Pancreas (tissue), 10 donors: ENCODE measurements around the gene PLD1. TPM values are rescaled to one million over a fixed set of nuclear protein-coding genes. Genes with fewer than 3 reads are reported as not detected.
"Not testable (repeated sequence)": the region's sequence is repeated elsewhere in the genome, so short reads cannot be mapped to it uniquely, and the experiment has no call there.

Source experiments
- ATAC-seq, 4 donors: fragments of 200-7000 bp; cut with Tn5 transposase; one replicate each; pipeline versions ENCODE4 v1.8.0 to v1.9.1; 2020; ENCODE audit warnings: mild to moderate bottlenecking in 4 of 4, moderate library complexity in 4 of 4
- DNase-seq, 6 donors: peaks; one replicate each; pipeline ENCODE4 v3.0.0-alpha.2; 2020
- FAIRE-seq: peaks from 2 replicates; lab custom pipeline; 2012; peaks lifted over from hg19 to GRCh38; lab: Jason Lieb, UNC
- H3K27ac ChIP-seq, 4 donors: fragments of 200-600 bp; sonication (generic); 1 replicate in 3 of 4; 2 replicates in 1 of 4; pipeline versions ENCODE4 v1.5.0 to v1.8.0; 2020
- H3K27me3 ChIP-seq, 4 donors: fragments of 200-600 bp; one replicate each; pipeline ENCODE4 v1.8.0; 2021
- H3K36me3 ChIP-seq, 3 donors: fragments of 200-600 bp; sonication (generic) in 1 of 3; one replicate each; pipeline versions ENCODE4 v1.5.0 to v1.8.0; 2020 to 2021
- H3K4me1 ChIP-seq, 3 donors: fragments of 200-600 bp; one replicate each; pipeline ENCODE4 v1.8.0; 2021
- H3K4me3 ChIP-seq, 4 donors: fragments of 200-600 bp; sonication (generic) in 2 of 4; one replicate each; pipeline versions ENCODE4 v1.5.0 to v1.8.0; 2020 to 2021
- H3K9me3 ChIP-seq, 4 donors: fragments of 200-600 bp; one replicate each; pipeline ENCODE4 v1.8.0; 2021
- CTCF ChIP-seq, 4 donors: fragments of 200-600 bp; sonication (generic) in 3 of 4; IDR thresholded peaks; one replicate each; pipeline versions ENCODE4 v1.5.0 to v1.8.0; 2021; ENCODE audit warnings: antibody characterized with exemption in 4 of 4
- WGBS, 2 donors: extraction: QIAGEN DNeasy Blood & Tissue Kit; methylation state at CpG; one replicate each; pipeline ENCODE4 v1.1.7; 2013; 5-methylcytosine and 5-hydroxymethylcytosine counted together
- intact Hi-C, 3 donors: fragments of 100-400 bp; cut with DNase I; formaldehyde crosslinking; loops; one replicate each; pipeline versions ENCODE4 v1.11.1 to v1.14.2; 2022
- polyA plus RNA-seq, 2 donors: library from polyadenylated mRNA; stranded (reverse); fragments of 200-250 nt; gene quantifications; one replicate each; pipeline ENCODE4 v1.2.3, GENCODE V29; 2013
- total RNA-seq, 6 donors: library from RNA; stranded (reverse); fragmentation: NEBNext Ultra II Directional in 4 of 6; extraction: Animal tissue kit (Norgen Biotek cat#: 25700) in 4 of 6; gene quantifications; one replicate each; pipeline versions ENCODE4 v1.2.1 to v1.2.4, GENCODE V29; 2021 to 2023
- donor health status: healthy with polysubstance abuse.
- donor health status: DM: no; HTN: no; CAD: no; lungs with moderate emphysema.
- donor health status: DM: no; HTN: no; CAD: no.
- donor health status: control.
- donor health status: control.
- donor health status: Bipolar disorder and iron deficiency.
- donor health status: DM: yes; HTN: yes; CAD: no.
- donor health status: DM: no; HTN: no; CAD: no.
- donor health status: DM: no; HTN: no; CAD: no.
- donor health status: DM: yes; HTN: yes; CAD: no.

Gene PLD1
- total RNA-seq (10 to 100 TPM; 25.2 to 62.1 (median 38.6) TPM), polyA plus RNA-seq (10 to 100 TPM; 14.7 to 29.3 TPM)

DNA sequence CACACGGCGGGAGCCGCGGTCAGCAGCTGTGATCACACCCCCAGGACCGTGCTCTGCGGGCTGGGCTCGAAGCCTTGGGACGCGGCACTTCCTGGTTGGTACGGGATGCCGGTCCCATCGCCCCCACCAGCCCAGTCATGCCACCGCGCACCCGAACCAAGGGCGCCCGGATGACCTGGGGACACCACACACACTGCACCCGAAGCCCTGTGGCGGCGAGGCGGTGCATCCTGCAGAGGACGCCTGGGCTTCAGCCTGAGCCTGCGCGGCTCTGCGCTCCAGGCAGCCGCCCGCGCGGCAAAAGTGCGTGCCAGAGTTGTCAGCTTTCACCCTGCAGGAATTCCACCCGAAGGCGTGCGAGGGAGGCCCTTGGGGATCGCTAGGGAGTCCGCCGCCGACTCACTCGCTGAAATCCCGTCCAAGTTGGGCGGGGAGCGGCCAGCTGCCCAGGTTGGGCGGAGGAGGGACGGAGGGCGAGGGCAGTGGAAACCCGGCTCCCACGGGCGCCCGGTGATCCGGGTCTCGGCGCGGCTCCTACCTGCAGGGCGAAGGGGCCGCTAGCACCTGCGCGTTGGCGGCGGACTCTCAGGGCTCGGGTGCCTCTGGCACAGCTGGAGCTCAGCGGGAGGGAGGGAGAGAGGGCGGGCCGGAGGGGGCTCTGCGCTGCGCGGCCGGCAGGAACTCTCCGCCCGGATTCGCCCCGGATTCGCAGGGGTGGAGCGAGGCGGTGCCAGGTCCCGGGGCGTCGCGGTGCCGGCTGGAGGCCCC, at the start of gene PLD1:
TSS of gene PLD1 (minus strand) at position 623 of the 768 bp plus-strand sequence. CDS start 72,432 bp downstream, outside the sequence.
- Histone ChIP-seq H3K36me3 (no peaks in the 10 kb centered on the region), H3K27me3 (no peaks in the 10 kb centered on the region), H3K9me3 (no peaks in the 10 kb centered on the region), H3K4me1 (peaks cover 0 to 30% (median 16%) of the 10 kb centered on the region in 3 donors), H3K27ac (peak within 1 kb of the TSS; percentile 84 to 97 (median 90)), H3K4me3 (peak within 1 kb of the TSS; percentile 47 to 65 (median 51))
- intact Hi-C loops: no loop called here
- FAIRE-seq: no peak
- ATAC-seq: peak; percentile 88 to 92 (median 90)
- TF ChIP-seq CTCF (IDR thresholded peaks at IDR 0.05): no peak
- DNase-seq: peak; percentile 89 to 94 (median 92)
- WGBS, 2 donors: 0 to 1% methylated on average over 73 to 78 of the region's 78 CpGs

GRCh38 chr3:171858770-171859169, 48.5 kb upstream of the PLD1 start:
- FAIRE-seq, H3K27ac ChIP-seq, H3K9me3 ChIP-seq, ATAC-seq, H3K27me3 ChIP-seq, H3K4me1 ChIP-seq, DNase-seq, intact Hi-C loops, H3K4me3 ChIP-seq, H3K36me3 ChIP-seq: not testable (repeated sequence)
- 93 to 100% methylated on average over 4 of the region's 4 CpGs for WGBS, 2 donors

GRCh38 chr3:171854649-171855305, 44.5 kb upstream of the PLD1 start:
- intact Hi-C loops: no loop called here

DNA sequence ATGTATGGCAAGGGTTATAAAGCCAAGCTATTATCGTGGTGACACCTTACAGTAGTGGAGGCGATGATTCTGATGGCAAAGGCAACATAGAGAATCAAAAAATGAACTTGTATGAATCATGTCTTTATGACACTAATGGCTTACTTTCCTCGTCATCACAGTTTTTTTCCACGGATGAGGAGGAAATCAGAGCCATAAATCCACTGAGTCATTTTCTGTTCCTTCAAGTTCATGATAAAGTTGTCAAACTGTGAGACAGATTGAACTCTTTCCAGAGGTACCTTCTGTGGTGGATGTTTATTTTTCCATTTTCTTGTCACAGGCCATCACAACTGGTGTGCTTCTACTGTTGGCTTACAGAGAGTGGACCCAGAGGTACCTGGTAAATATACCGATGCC, 41.4 kb upstream of the PLD1 start:
- intact Hi-C loops: no loop called here
- ATAC-seq (peak; percentile 86 to 96 (median 94)), FAIRE-seq (no peak), DNase-seq (peak in 1 of 6 donors; percentile 37)
- H3K27ac ChIP-seq: peak overlapping the region in 2 of 4 donors; percentile 39 to 45
- no peak overlapping the region for H3K4me3 ChIP-seq
- H3K9me3 ChIP-seq: no peaks in the 10 kb centered on the region
- WGBS, 2 donors: 17 to 19% methylated on average over 5 of the region's 5 CpGs
- peaks cover 0 to 12% (median 0%) of the 10 kb centered on the region in 3 donors for H3K4me1 ChIP-seq
- H3K27me3 ChIP-seq: no peaks in the 10 kb centered on the region
- no peak for TF ChIP-seq CTCF (IDR thresholded peaks at IDR 0.05)
- H3K36me3 ChIP-seq: no peaks in the 10 kb centered on the region

More at GRCh38 chr3:171854649-171855305, 44.5 kb upstream of the PLD1 start:
- H3K9me3 ChIP-seq: no peaks in the 10 kb centered on the region
- H3K27me3 ChIP-seq: no peaks in the 10 kb centered on the region
- TF ChIP-seq CTCF (IDR thresholded peaks at IDR 0.05): no peak
- 81 to 94% methylated on average over 2 of the region's 2 CpGs for WGBS, 2 donors
- no peak overlapping the region for H3K4me3 ChIP-seq
- FAIRE-seq: no peak
- peaks cover 0 to 12% (median 0%) of the 10 kb centered on the region in 3 donors for H3K4me1 ChIP-seq
- no peak for ATAC-seq
- no peak for DNase-seq
- no peak overlapping the region for H3K27ac ChIP-seq
- H3K36me3 ChIP-seq: no peaks in the 10 kb centered on the region

GRCh38 chr3:171850960-171851659, 40.8 kb upstream of the PLD1 start:
- no peak overlapping the region for H3K4me3 ChIP-seq
- peak in 1 of 4 donors; percentile 7 for ATAC-seq
- H3K27ac ChIP-seq: peak overlapping the region in 2 of 4 donors; percentile 38 to 39
- TF ChIP-seq CTCF (IDR thresholded peaks at IDR 0.05): no peak
- H3K9me3 ChIP-seq: no peaks in the 10 kb centered on the region
- intact Hi-C loops: no loop called here
- H3K27me3 ChIP-seq: no peaks in the 10 kb centered on the region
- H3K36me3 ChIP-seq: no peaks in the 10 kb centered on the region
- FAIRE-seq: no peak
- peaks cover 0 to 12% (median 0%) of the 10 kb centered on the region in 3 donors for H3K4me1 ChIP-seq
- DNase-seq: no peak
- 76 to 79% methylated on average over 6 of the region's 6 CpGs for whole genome bisulfite sequencing, 2 donors
